ENCODE data around the gene ERC2.

DNA sequence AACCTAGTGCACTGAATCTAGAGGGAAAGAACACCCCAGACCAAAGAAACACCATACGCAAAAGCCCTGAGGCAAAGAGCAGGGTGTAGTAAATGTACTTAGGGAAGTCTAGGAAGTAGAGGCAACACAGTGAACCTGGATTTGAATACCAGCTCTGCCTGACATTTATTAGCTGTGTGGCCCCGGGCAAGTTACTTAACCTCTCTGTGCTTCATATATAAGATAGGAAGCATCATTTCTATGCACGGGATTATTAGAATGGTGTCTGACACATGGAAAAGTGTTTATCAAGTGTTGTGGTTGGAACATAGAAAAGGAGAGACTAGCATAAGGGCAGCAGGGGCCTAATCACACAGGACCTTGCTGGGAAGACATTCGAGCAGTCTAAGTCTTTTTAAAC, 132.2 kb downstream of the ERC2 start:
- TF ChIP-seq EZH2 (IDR thresholded peaks at IDR 0.05; ENCODE audit: insufficient read depth, low read length) = no peak
- no peak for TF ChIP-seq CTCF (IDR thresholded peaks at IDR 0.05; ENCODE audit: insufficient read depth, low read depth, low read length)

Data from astrocyte (in vitro differentiated cells and primary cell).